HCT116 (cell line): ENCODE data around the gene TMA7B. TPM values are rescaled to one million over a fixed set of nuclear protein-coding genes. Genes with fewer than 3 reads are reported as not detected.

Source experiments
- ATAC-seq: fragments of 200-7000 bp; cut with Tn5 transposase; 2 replicates; pipeline ENCODE4 v1.9.1; 2020; ENCODE audit warnings: mild to moderate bottlenecking, moderate library complexity
- BruUV-seq: library from RNA; stranded (reverse); fragments of 400-500 nt; replicated peaks from 2 replicates; lab custom pipeline; 2021; lab: Mats Ljungman, UMichigan
- CTCF ChIA-PET: fragments of 300-600 bp; sonication (Branson Sonifier 250); formaldehyde crosslinking; loops from one replicate; lab custom pipeline; 2021; ENCODE audit warnings: antibody characterized with exemption; lab: Charles Lee
- POLR2A ChIA-PET: fragments of 300-600, 350-600 bp; sonication (Branson Sonifier 250); formaldehyde crosslinking; loops from one replicate; lab custom pipeline; 2021; ENCODE audit warnings: antibody characterized with exemption; lab: Charles Lee
- RAD21 ChIA-PET, 2 experiments: fragments of 300-600 bp; sonication (Branson Sonifier 250); formaldehyde crosslinking; loops; one replicate each; lab custom pipeline; 2023; ENCODE audit warnings: low total read pairs in 2 of 2; ENCODE audit not compliant: uncharacterized antibody in 2 of 2, unreplicated experiment in 2 of 2, low non-redundant PET in 1 of 2; lab: Charles Lee
- DNase-seq: peaks from one replicate; pipeline ENCODE4 v3.0.0-alpha.2; 2010; ENCODE audit warnings: low read depth, low spot score
- H2AFZ ChIP-seq: fragments of 200-600 bp; shearing (Covaris generic), sonication (generic); 2 replicates; pipeline ENCODE4 v1.6.1; 2017; ENCODE audit warnings: low read depth, mixed run types, mixed read lengths, antibody characterized with exemption, low read length; ENCODE audit not compliant: poor library complexity, severe bottlenecking
- H3K27ac ChIP-seq: 2 replicates; pipeline ENCODE4 v1.5.1; 2012; ENCODE audit warnings: low read depth, low read length
- H3K27me3 ChIP-seq: fragments of 200-600 bp; sonication (generic); 2 replicates; pipeline ENCODE4 v1.6.1; 2016; ENCODE audit warnings: mixed run types, low read length, mixed read lengths; ENCODE audit not compliant: insufficient read depth
- H3K36me3 ChIP-seq, 2 experiments: fragments of 200-500 bp in 1 of 2; fragments of 200-600 bp in 1 of 2; sonication (Bioruptor generic) in 1 of 2; sonication (generic) in 1 of 2; 2 replicates each; pipeline versions ENCODE4 v1.5.1 to v1.6.1; 2014 to 2016; ENCODE audit warnings: low read length in 2 of 2, inconsistent platforms in 1 of 2, mixed read lengths in 1 of 2, mixed run types in 1 of 2; ENCODE audit not compliant: insufficient read depth in 2 of 2, control insufficient read depth in 1 of 2
- H3K4me1 ChIP-seq, 2 experiments: fragments of 200-600 bp in 1 of 2; sonication (generic) in 1 of 2; 2 replicates each; pipeline versions ENCODE4 v1.5.1 to v1.6.1; 2012 to 2017; ENCODE audit warnings: low read length in 2 of 2, inconsistent platforms in 1 of 2, mild to moderate bottlenecking in 1 of 2, mixed read lengths in 1 of 2, mixed run types in 1 of 2, moderate library complexity in 1 of 2; ENCODE audit not compliant: insufficient read depth in 2 of 2, control insufficient read depth in 1 of 2
- H3K4me2 ChIP-seq: fragments of 200-600 bp; sonication (generic); 2 replicates; pipeline ENCODE4 v1.6.1; 2017; ENCODE audit warnings: mixed run types, low read length, mixed read lengths
- H3K4me3 ChIP-seq, 2 experiments: fragments of 200-600 bp in 1 of 2; sonication (generic) in 1 of 2; replicated peaks in 1 of 2; 2 replicates each; pipeline ENCODE4 v1.5.1; 2011 to 2016; ENCODE audit warnings: low read length in 2 of 2, control low read depth in 1 of 2, low read depth in 1 of 2, mild to moderate bottlenecking in 1 of 2, mixed read lengths in 1 of 2, mixed run types in 1 of 2
- H3K79me2 ChIP-seq: fragments of 200-600 bp; sonication (generic); 2 replicates; pipeline ENCODE4 v1.6.1; 2017; ENCODE audit warnings: mild to moderate bottlenecking, mixed run types, low read length, moderate library complexity, mixed read lengths; ENCODE audit not compliant: insufficient read depth
- H3K9ac ChIP-seq: fragments of 200-600 bp; sonication (generic); 2 replicates; pipeline ENCODE4 v1.6.1; 2016; ENCODE audit warnings: low read length, mixed read lengths
- H3K9me2 ChIP-seq: fragments of 200-600 bp; sonication (generic), shearing (Covaris generic); 2 replicates; pipeline ENCODE4 v1.6.1; 2017; ENCODE audit warnings: mixed run types, mild to moderate bottlenecking, moderate library complexity; ENCODE audit not compliant: insufficient read depth
- H3K9me3 ChIP-seq, 2 experiments: fragments of 200-500 bp in 1 of 2; fragments of 200-600 bp in 1 of 2; sonication (Bioruptor generic) in 1 of 2; sonication (generic) in 1 of 2; 2 replicates each; pipeline ENCODE4 v1.6.1; 2014 to 2017; ENCODE audit warnings: low read length in 2 of 2, mixed read lengths in 2 of 2, inconsistent platforms in 1 of 2, low read depth in 1 of 2, mild to moderate bottlenecking in 1 of 2, mixed run types in 1 of 2, moderate library complexity in 1 of 2; ENCODE audit not compliant: control insufficient read depth in 1 of 2, insufficient read depth in 1 of 2
- H4K20me1 ChIP-seq: fragments of 200-600 bp; sonication (generic), shearing (Covaris generic); 2 replicates; pipeline ENCODE4 v1.6.1; 2017; ENCODE audit warnings: mixed run types, mild to moderate bottlenecking, moderate library complexity; ENCODE audit not compliant: insufficient read depth
- CBX3 ChIP-seq: IDR thresholded peaks from 2 replicates; pipeline ENCODE4 v1.6.1; 2012; ENCODE audit warnings: low read depth
- CEBPB ChIP-seq: IDR thresholded peaks from 2 replicates; pipeline ENCODE4 v1.6.1; 2012; ENCODE audit warnings: low read depth
- ELF1 ChIP-seq: IDR thresholded peaks from 2 replicates; pipeline ENCODE4 v1.6.1; 2012; ENCODE audit warnings: low read depth, borderline replicate concordance
- EZH2 ChIP-seq: fragments of 200-600 bp; sonication (generic); IDR thresholded peaks from 2 replicates; pipeline ENCODE4 v1.6.1; 2017; ENCODE audit warnings: antibody characterized with exemption, mixed run types
- EZH2phosphoT487 ChIP-seq: fragments of 200-600 bp; IDR thresholded peaks from 2 replicates; pipeline ENCODE4 v1.6.1; 2018; ENCODE audit warnings: antibody characterized with exemption, borderline replicate concordance
- FOSL1 ChIP-seq: IDR thresholded peaks from 2 replicates; pipeline ENCODE4 v1.6.1; 2012; ENCODE audit warnings: low read depth
- JUND ChIP-seq: IDR thresholded peaks from 2 replicates; pipeline ENCODE4 v1.6.1; 2012
- POLR2A ChIP-seq: IDR thresholded peaks from 2 replicates; pipeline ENCODE4 v1.7.0; 2011; ENCODE audit warnings: borderline replicate concordance; ENCODE audit not compliant: insufficient read depth, insufficient read length; ENCODE audit errors: extremely low read depth
- POLR2AphosphoS5 ChIP-seq: IDR thresholded peaks from 2 replicates; pipeline ENCODE4 v1.6.1; 2011; ENCODE audit warnings: mild to moderate bottlenecking, low read depth, low read length, moderate library complexity
- RAD21 ChIP-seq: IDR thresholded peaks from 2 replicates; pipeline ENCODE4 v1.6.1; 2012; ENCODE audit warnings: low read depth, mild to moderate bottlenecking
- REST ChIP-seq: IDR thresholded peaks from 2 replicates; pipeline ENCODE4 v1.6.1; 2012; ENCODE audit warnings: low read depth
- SIN3A ChIP-seq: IDR thresholded peaks from 2 replicates; pipeline ENCODE4 v1.6.1; 2012; ENCODE audit warnings: low read depth
- SRF ChIP-seq: IDR thresholded peaks from 2 replicates; pipeline ENCODE4 v1.6.1; 2012; ENCODE audit warnings: low read depth
- TCF7L2 ChIP-seq: IDR thresholded peaks from 2 replicates; pipeline ENCODE4 v1.7.0; 2011; ENCODE audit warnings: borderline replicate concordance, inconsistent platforms; ENCODE audit not compliant: insufficient read depth, insufficient read length; ENCODE audit errors: extremely low read depth
- YY1 ChIP-seq: IDR thresholded peaks from 2 replicates; pipeline ENCODE4 v1.6.1; 2011; ENCODE audit warnings: low read length, low read depth, moderate library complexity, mild to moderate bottlenecking; ENCODE audit not compliant: insufficient replicate concordance; ENCODE audit errors: extremely low read depth
- ZFX ChIP-seq: fragments of 450-650 bp; IDR thresholded peaks from 2 replicates; pipeline ENCODE4 v1.6.1; 2017
- ZNF274 ChIP-seq: fragments of 200-500 bp; sonication (Bioruptor generic); IDR thresholded peaks from 2 replicates; pipeline ENCODE4 v1.6.1; 2014; ENCODE audit warnings: mild to moderate bottlenecking, low read depth, low read length, inconsistent platforms
- intact Hi-C: fragments of 100-400 bp; cut with micrococcal nuclease; formaldehyde crosslinking; loops from 2 replicates; pipeline ENCODE4 v1.10.0; 2022
- total RNA-seq: library from RNA; stranded (reverse); gene quantifications from one replicate; pipeline ENCODE4 v1.2.1, GENCODE V29; 2021; ENCODE audit not compliant: unreplicated experiment
- TF ChIP-seq, protein P1 (sequence below), 3 experiments: fragments of 200-600 bp in 1 of 3; sonication (generic) in 1 of 3; IDR thresholded peaks in 2 of 3; conservative IDR thresholded peaks in 1 of 3; 2 replicates each; pipeline ENCODE4 v1.5.1; 2012 to 2017; ENCODE audit warnings: low read depth in 2 of 3, low read length in 2 of 3, antibody characterized with exemption in 1 of 3, borderline replicate concordance in 1 of 3, control low read depth in 1 of 3, mild to moderate bottlenecking in 1 of 3, mixed read lengths in 1 of 3, mixed run types in 1 of 3, moderate library complexity in 1 of 3; ENCODE audit not compliant: insufficient read depth in 1 of 3
- TF ChIP-seq, protein P2 (sequence below): IDR thresholded peaks from 2 replicates; pipeline ENCODE4 v1.6.1; 2011; ENCODE audit warnings: mild to moderate bottlenecking, low read length, moderate library complexity; ENCODE audit not compliant: insufficient replicate concordance; ENCODE audit errors: extremely low read depth
- TF ChIP-seq, protein P3 (sequence below): IDR thresholded peaks from 2 replicates; pipeline ENCODE4 v1.6.1; 2012

TMA7B gene
- total RNA-seq, 1 experiment from 2014 or later: not detected

DNA sequence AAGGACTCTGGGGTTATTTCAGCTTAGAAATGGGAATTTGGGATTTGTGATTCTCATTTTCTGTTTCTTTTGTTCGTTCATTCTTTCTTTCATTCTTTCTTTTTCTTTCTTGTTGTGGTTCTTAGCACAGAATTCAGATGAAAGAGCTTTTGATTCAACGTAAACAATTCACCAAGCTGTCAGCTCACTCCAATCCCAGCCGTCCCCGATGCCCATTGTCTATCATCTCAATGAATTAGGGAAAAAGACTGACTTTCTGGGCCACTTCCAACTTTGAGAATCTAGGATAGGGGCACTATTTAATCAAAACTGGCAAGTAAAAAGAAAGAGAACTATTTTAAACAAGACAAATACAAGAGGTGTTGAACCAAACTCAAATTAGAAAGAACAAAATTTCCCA lies 25.1 kb upstream of the TMA7B start:
- Histone ChIP-seq H3K4me3 (no peak overlapping the region), H3K36me3 (no peaks in the 10 kb centered on the region), H3K9ac (no peak overlapping the region), H4K20me1 (no peaks in the 10 kb centered on the region), H3K4me1 (no peaks in the 10 kb centered on the region), H3K9me2 (no peaks in the 10 kb centered on the region), H3K9me3 (no peaks in the 10 kb centered on the region), H3K27ac (no peak overlapping the region), H3K27me3 (peaks cover 72% of the 10 kb centered on the region), H2AFZ (no peak overlapping the region), H3K4me2 (no peak overlapping the region), H3K79me2 (no peaks in the 10 kb centered on the region)
- TF ChIP-seq REST (no peak), POLR2AphosphoS5 (no peak), CEBPB (no peak), ZFX (no peak), TCF7L2 (no peak), SIN3A (no peak), EZH2 (no peak), SRF (no peak), CBX3 (no peak), FOSL1 (no peak), JUND (no peak), ELF1 (no peak), YY1 (no peak), ZNF274 (no peak), POLR2A (no peak), EZH2phosphoT487 (no peak), RAD21 (no peak)
- TF ChIP-seq, protein P1, sequence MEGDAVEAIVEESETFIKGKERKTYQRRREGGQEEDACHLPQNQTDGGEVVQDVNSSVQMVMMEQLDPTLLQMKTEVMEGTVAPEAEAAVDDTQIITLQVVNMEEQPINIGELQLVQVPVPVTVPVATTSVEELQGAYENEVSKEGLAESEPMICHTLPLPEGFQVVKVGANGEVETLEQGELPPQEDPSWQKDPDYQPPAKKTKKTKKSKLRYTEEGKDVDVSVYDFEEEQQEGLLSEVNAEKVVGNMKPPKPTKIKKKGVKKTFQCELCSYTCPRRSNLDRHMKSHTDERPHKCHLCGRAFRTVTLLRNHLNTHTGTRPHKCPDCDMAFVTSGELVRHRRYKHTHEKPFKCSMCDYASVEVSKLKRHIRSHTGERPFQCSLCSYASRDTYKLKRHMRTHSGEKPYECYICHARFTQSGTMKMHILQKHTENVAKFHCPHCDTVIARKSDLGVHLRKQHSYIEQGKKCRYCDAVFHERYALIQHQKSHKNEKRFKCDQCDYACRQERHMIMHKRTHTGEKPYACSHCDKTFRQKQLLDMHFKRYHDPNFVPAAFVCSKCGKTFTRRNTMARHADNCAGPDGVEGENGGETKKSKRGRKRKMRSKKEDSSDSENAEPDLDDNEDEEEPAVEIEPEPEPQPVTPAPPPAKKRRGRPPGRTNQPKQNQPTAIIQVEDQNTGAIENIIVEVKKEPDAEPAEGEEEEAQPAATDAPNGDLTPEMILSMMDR (IDR thresholded peaks at IDR 0.05 in 2 of 3, conservative IDR thresholded peaks at IDR 0.05 in 1 of 3; ENCODE audit: borderline replicate concordance in 1 of 3, insufficient read depth in 1 of 3, low read depth in 2 of 3, low read length in 2 of 3): no peak
- TF ChIP-seq, protein P2, sequence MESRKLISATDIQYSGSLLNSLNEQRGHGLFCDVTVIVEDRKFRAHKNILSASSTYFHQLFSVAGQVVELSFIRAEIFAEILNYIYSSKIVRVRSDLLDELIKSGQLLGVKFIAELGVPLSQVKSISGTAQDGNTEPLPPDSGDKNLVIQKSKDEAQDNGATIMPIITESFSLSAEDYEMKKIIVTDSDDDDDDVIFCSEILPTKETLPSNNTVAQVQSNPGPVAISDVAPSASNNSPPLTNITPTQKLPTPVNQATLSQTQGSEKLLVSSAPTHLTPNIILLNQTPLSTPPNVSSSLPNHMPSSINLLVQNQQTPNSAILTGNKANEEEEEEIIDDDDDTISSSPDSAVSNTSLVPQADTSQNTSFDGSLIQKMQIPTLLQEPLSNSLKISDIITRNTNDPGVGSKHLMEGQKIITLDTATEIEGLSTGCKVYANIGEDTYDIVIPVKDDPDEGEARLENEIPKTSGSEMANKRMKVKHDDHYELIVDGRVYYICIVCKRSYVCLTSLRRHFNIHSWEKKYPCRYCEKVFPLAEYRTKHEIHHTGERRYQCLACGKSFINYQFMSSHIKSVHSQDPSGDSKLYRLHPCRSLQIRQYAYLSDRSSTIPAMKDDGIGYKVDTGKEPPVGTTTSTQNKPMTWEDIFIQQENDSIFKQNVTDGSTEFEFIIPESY: no peak
- TF ChIP-seq, protein P3, sequence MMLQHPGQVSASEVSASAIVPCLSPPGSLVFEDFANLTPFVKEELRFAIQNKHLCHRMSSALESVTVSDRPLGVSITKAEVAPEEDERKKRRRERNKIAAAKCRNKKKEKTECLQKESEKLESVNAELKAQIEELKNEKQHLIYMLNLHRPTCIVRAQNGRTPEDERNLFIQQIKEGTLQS: no peak
- ChIA-PET RAD21 (no interaction called here), POLR2A (no interaction called here), CTCF (interaction anchor here (1.7 kb wide), 1 partner anchor 18 kb away, joined by 4 read pairs; no protein-coding TSS in a partner anchor)
- intact Hi-C loops: loop anchor here (10.0 kb wide), 2 partner anchors 400 to 410 kb away; partner anchors contain the start of genes ADSL and RPS19BP1
- ATAC-seq: no peak
- no TSS peak for BruUV-seq
- no peak for DNase-seq
